SK-N-SH treated with all-trans-retinoic acid at 6 μM for 48 hours (cell line): Measurements from ENCODE around the gene SLC7A8.

Source experiments
- ATAC-seq: fragments of 200-7000 bp; cut with Tn5 transposase; 3 replicates; pipeline ENCODE4 v1.9.1; 2020; ENCODE audit warnings: mild to moderate bottlenecking, moderate library complexity
- BACH2 ChIP-seq: fragments of 250-450 bp; sonication (Bioruptor Pico); IDR thresholded peaks from 2 replicates; pipeline ENCODE4 v1.9.0; 2021; ENCODE audit warnings: mild to moderate bottlenecking, borderline replicate concordance
- CREB5 ChIP-seq: fragments of 250-450 bp; sonication (Bioruptor Pico); IDR thresholded peaks from 2 replicates; pipeline ENCODE4 v1.5.1; 2020; ENCODE audit warnings: low read depth, mild to moderate bottlenecking, moderate library complexity
- CSDC2 ChIP-seq: fragments of 250-450 bp; sonication (Bioruptor Pico); IDR thresholded peaks from 2 replicates; pipeline ENCODE4 v1.5.0; 2020; ENCODE audit warnings: mild to moderate bottlenecking, moderate library complexity
- CSRNP3 ChIP-seq: fragments of 250-450 bp; sonication (Bioruptor Pico); IDR thresholded peaks from 2 replicates; pipeline ENCODE4 v1.5.1; 2021; ENCODE audit warnings: mild to moderate bottlenecking, moderate library complexity
- ESRRG ChIP-seq: fragments of 250-450 bp; sonication (Bioruptor Pico); IDR thresholded peaks from 2 replicates; pipeline ENCODE4 v1.6.1; 2021; ENCODE audit warnings: mild to moderate bottlenecking
- GLIS3 ChIP-seq: fragments of 250-450 bp; sonication (Bioruptor Pico); IDR thresholded peaks from 2 replicates; pipeline ENCODE4 v1.5.0; 2020; ENCODE audit warnings: mild to moderate bottlenecking, moderate library complexity
- ISL1 ChIP-seq: fragments of 250-450 bp; sonication (Bioruptor Pico); IDR thresholded peaks from 2 replicates; pipeline ENCODE4 v2.1.2; 2022; ENCODE audit warnings: mild to moderate bottlenecking, moderate library complexity
- OSR1 ChIP-seq: fragments of 250-450 bp; sonication (Bioruptor Pico); IDR thresholded peaks from 2 replicates; pipeline ENCODE4 v1.8.0; 2022; ENCODE audit warnings: moderate library complexity, mild to moderate bottlenecking, inconsistent platforms
- PATZ1 ChIP-seq: fragments of 250-450 bp; sonication (Bioruptor Pico); IDR thresholded peaks from 2 replicates; pipeline ENCODE4 v1.8.0; 2020; ENCODE audit warnings: mild to moderate bottlenecking, moderate library complexity, borderline replicate concordance
- POU6F1 ChIP-seq: fragments of 250-450 bp; sonication (Bioruptor Pico); IDR thresholded peaks from 2 replicates; pipeline ENCODE4 v1.8.0; 2021; ENCODE audit warnings: low read depth, mild to moderate bottlenecking, moderate library complexity, borderline replicate concordance
- SNAI2 ChIP-seq: fragments of 250-450 bp; sonication (Bioruptor Pico); IDR thresholded peaks from 2 replicates; pipeline ENCODE4 v1.5.0; 2020; ENCODE audit warnings: mild to moderate bottlenecking, moderate library complexity
- TCF4 ChIP-seq: fragments of 250-450 bp; sonication (Bioruptor Pico); IDR thresholded peaks from 2 replicates; pipeline ENCODE4 v1.8.0; 2021; ENCODE audit warnings: mild to moderate bottlenecking, moderate library complexity, borderline replicate concordance
- TOX ChIP-seq: fragments of 250-450 bp; sonication (Bioruptor Pico); IDR thresholded peaks from 2 replicates; pipeline ENCODE4 v1.8.0; 2021; ENCODE audit warnings: mild to moderate bottlenecking, moderate library complexity, borderline replicate concordance
- TSHZ2 ChIP-seq: fragments of 250-450 bp; sonication (Bioruptor Pico); IDR thresholded peaks from 2 replicates; pipeline ENCODE4 v1.5.0; 2020; ENCODE audit warnings: mild to moderate bottlenecking, moderate library complexity
- ZFP3 ChIP-seq: fragments of 250-450 bp; sonication (Bioruptor Pico); IDR thresholded peaks from 2 replicates; pipeline ENCODE4 v1.5.0; 2020; ENCODE audit warnings: mild to moderate bottlenecking, moderate library complexity
- ZFP30 ChIP-seq: fragments of 450-650 bp; formaldehyde crosslinking; IDR thresholded peaks from 2 replicates; pipeline ENCODE4 v1.5.0; 2022; ENCODE audit warnings: mild to moderate bottlenecking, moderate library complexity
- ZNF565 ChIP-seq: fragments of 450-650 bp; formaldehyde crosslinking; conservative IDR thresholded peaks from 2 replicates; pipeline ENCODE4 v1.5.0; 2020; ENCODE audit warnings: low read depth, mild to moderate bottlenecking, moderate library complexity
- ZNF70 ChIP-seq: fragments of 450-650 bp; formaldehyde crosslinking; IDR thresholded peaks from 2 replicates; pipeline ENCODE4 v1.5.0; 2020; ENCODE audit warnings: mild to moderate bottlenecking, moderate library complexity
- ZNF8 ChIP-seq: fragments of 450-650 bp; formaldehyde crosslinking; IDR thresholded peaks from 2 replicates; pipeline ENCODE4 v1.5.0; 2020; ENCODE audit warnings: mild to moderate bottlenecking, moderate library complexity

Gene SLC7A8

GRCh38 chr14:23217032-23218020 is 33.9 kb upstream of the SLC7A8 start:
- ATAC-seq: no peak
- no peak for TF ChIP-seq SNAI2
- no peak for TF ChIP-seq ESRRG (CRISPR knock-in tag)
- TF ChIP-seq CSRNP3 (CRISPR knock-in tag): no peak
- TF ChIP-seq PATZ1 (CRISPR knock-in tag): no peak
- TF ChIP-seq CSDC2 (CRISPR knock-in tag): no peak
- no peak for TF ChIP-seq GLIS3
- TF ChIP-seq TCF4: no peak
- no peak for TF ChIP-seq TSHZ2 (CRISPR knock-in tag)
- no peak for TF ChIP-seq CREB5 (CRISPR knock-in tag)
- no peak for TF ChIP-seq ZFP30 (CRISPR knock-in tag)
- TF ChIP-seq ZFP3 (CRISPR knock-in tag): no peak
- no peak for TF ChIP-seq OSR1
- TF ChIP-seq ISL1 (CRISPR knock-in tag): no peak
- TF ChIP-seq ZNF8: no peak
- no peak for TF ChIP-seq TOX (CRISPR knock-in tag)

GRCh38 chr14:23215421-23215820 is 32.0 kb upstream of the SLC7A8 start:
- no peak for ATAC-seq
- TF ChIP-seq POU6F1 (CRISPR knock-in tag) (no peak), TCF4 (no peak), OSR1 (no peak), SNAI2 (no peak), BACH2 (CRISPR knock-in tag) (no peak), ZNF8 (no peak), ZNF70 (CRISPR knock-in tag) (no peak), GLIS3 (no peak), TSHZ2 (CRISPR knock-in tag) (no peak), ZNF565 (CRISPR knock-in tag) (no peak), ESRRG (CRISPR knock-in tag) (no peak), CREB5 (CRISPR knock-in tag) (no peak)
